ENCODE measurements around the gene LDLRAD3. TPM values are rescaled to one million over a fixed set of nuclear protein-coding genes. Genes with fewer than 3 reads are reported as not detected.

Gene LDLRAD3
- total and polyA plus RNA-seq, 9 donors = 14.5 to 32.4 (median 17.2) TPM

DNA sequence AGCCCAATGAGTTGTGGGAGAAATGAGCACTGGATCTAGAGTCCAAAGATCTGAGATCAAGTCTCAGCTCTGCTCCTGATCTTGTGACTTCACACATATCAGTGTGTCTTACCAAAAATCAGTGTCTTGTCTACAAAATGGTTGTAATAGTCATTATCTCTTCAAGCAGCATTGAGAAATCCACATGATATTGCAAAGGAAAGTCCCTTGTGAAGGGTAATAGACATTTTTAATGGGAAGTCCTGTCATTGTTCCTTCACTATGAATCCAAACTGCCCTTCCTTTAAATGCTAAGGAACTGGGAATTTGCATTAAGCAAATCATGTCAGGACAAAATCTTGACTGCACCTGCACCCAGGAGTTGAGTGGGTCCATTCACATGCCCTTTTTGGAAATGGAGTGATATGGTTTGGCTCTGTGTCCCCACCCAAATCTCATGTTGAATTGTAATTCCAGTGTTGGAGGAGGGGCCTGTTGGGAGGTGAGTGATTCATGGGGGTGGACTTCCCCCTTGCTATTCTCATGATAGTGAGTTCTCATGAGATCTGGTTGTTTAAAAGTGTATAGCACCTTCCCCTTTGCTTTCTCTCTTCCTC, 294.3 kb downstream of the LDLRAD3 start:
- TF ChIP-seq EP300 (IDR thresholded peaks at IDR 0.05) = no peak
- intact Hi-C loops (cut with DNase I) = no loop called here
- Histone ChIP-seq H3K27ac (no peak overlapping the region), H3K9me3 (no peaks in the 10 kb centered on the region), H3K27me3 (no peaks in the 10 kb centered on the region), H3K36me3 (no peaks in the 10 kb centered on the region), H3K4me1 (ENCODE audit: insufficient read depth) (peaks cover 4% of the 10 kb centered on the region), H3K4me3 (no peak overlapping the region)
- DNase-seq = no peak

DNA sequence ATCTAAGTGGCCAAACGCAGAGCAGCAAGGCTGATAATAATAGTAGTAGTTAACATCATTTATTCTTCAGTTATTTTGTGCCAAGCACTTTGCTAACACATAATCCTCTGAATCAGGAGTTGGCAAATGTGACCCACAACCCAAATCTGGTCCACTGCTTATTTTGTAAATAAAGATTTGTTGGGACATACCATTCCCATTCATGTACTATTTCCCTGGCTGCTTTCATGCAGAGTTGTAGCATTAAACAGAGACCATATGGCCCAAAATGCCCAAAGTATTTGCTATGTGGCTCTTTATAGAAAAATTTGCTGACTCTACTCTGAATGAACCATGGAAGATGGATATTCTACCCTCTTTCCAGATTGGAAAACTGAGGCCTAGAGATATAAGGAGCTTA, 295.0 kb downstream of the LDLRAD3 start:
- H3K4me1 ChIP-seq (ENCODE audit: insufficient read depth) = peaks cover 3% of the 10 kb centered on the region
- intact Hi-C loops (cut with DNase I) = no loop called here
- H3K27ac ChIP-seq = no peak overlapping the region
- no peaks in the 10 kb centered on the region for H3K36me3 ChIP-seq
- 48 to 77% (median 65%) methylated on average over 1 of the region's 1 CpG for WGBS, 3 donors
- TF ChIP-seq EP300 (IDR thresholded peaks at IDR 0.05) (no peak), POLR2A (IDR thresholded peaks at IDR 0.05) (no peak)
- TF ChIP-seq, protein P1, sequence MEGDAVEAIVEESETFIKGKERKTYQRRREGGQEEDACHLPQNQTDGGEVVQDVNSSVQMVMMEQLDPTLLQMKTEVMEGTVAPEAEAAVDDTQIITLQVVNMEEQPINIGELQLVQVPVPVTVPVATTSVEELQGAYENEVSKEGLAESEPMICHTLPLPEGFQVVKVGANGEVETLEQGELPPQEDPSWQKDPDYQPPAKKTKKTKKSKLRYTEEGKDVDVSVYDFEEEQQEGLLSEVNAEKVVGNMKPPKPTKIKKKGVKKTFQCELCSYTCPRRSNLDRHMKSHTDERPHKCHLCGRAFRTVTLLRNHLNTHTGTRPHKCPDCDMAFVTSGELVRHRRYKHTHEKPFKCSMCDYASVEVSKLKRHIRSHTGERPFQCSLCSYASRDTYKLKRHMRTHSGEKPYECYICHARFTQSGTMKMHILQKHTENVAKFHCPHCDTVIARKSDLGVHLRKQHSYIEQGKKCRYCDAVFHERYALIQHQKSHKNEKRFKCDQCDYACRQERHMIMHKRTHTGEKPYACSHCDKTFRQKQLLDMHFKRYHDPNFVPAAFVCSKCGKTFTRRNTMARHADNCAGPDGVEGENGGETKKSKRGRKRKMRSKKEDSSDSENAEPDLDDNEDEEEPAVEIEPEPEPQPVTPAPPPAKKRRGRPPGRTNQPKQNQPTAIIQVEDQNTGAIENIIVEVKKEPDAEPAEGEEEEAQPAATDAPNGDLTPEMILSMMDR (IDR thresholded peaks at IDR 0.05) = no peak
- no peak for DNase-seq
- H3K27me3 ChIP-seq = no peaks in the 10 kb centered on the region
- H3K9me3 ChIP-seq = no peaks in the 10 kb centered on the region
- H3K4me3 ChIP-seq = no peak overlapping the region

DNA sequence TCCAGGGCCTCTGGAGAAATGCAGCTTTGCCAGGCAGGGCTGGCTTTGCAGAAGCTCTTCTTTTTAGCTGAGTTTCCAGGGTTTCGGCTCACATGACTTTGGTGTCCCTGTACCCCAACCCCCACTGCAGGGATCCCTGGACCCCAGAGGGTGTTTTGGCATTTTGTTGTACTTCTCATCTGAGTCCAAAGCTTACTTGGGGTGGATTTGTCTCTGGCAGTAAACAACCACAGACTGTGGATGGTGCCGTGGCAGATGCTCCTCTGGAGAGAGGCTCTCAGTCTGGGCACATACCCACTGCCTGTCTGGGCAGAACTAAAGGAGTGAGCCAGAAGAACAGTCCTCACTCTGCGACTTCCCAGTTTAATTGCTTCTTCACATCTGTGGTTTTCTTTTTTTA, 295.8 kb downstream of the LDLRAD3 start:
- Histone ChIP-seq H3K4me3 (no peak overlapping the region), H3K4me1 (ENCODE audit: insufficient read depth) (peaks cover 3% of the 10 kb centered on the region), H3K36me3 (no peaks in the 10 kb centered on the region), H3K27ac (no peak overlapping the region), H3K9me3 (no peaks in the 10 kb centered on the region), H3K27me3 (no peaks in the 10 kb centered on the region)
- intact Hi-C loops (cut with DNase I) = no loop called here
- 89 to 91% (median 91%) methylated on average over 3 of the region's 3 CpGs for WGBS, 3 donors
- DNase-seq = no peak
- no peak for TF ChIP-seq EP300 (IDR thresholded peaks at IDR 0.05)
- TF ChIP-seq, protein P1 (IDR thresholded peaks at IDR 0.05) = no peak

DNA sequence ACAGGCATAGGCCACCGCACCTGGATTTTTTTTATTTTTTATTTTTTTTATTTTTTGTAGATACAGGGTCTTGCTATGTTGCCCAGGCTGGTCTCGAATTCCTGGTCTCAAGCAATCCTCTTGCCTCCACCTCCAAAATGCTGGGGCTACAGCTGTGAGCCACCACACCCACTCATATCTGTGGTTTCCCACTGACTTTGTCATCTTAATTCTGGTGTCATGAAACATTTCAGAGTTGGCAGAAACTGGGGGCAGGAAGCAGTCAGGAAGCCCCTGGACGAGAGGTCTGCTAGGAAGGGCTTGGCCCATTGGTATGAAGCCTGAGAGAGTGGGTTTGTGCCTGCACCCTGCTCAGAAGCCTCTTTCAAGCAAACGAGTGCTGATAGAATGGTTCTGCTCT, 296.3 kb downstream of the LDLRAD3 start:
- intact Hi-C loops (cut with DNase I) = no loop called here
- H3K4me1 ChIP-seq (ENCODE audit: insufficient read depth) = peaks cover 3% of the 10 kb centered on the region
- TF ChIP-seq POLR2A (IDR thresholded peaks at IDR 0.05) = no peak
- TF ChIP-seq EP300 (IDR thresholded peaks at IDR 0.05) = no peak
- TF ChIP-seq, protein P1 (IDR thresholded peaks at IDR 0.05) = no peak
- no peak overlapping the region for H3K4me3 ChIP-seq
- 83 to 91% (median 85%) methylated on average over 4 of the region's 4 CpGs for WGBS, 3 donors
- DNase-seq = no peak
- no peaks in the 10 kb centered on the region for H3K9me3 ChIP-seq
- H3K27me3 ChIP-seq = no peaks in the 10 kb centered on the region
- no peak overlapping the region for H3K27ac ChIP-seq
- no peaks in the 10 kb centered on the region for H3K36me3 ChIP-seq

DNA sequence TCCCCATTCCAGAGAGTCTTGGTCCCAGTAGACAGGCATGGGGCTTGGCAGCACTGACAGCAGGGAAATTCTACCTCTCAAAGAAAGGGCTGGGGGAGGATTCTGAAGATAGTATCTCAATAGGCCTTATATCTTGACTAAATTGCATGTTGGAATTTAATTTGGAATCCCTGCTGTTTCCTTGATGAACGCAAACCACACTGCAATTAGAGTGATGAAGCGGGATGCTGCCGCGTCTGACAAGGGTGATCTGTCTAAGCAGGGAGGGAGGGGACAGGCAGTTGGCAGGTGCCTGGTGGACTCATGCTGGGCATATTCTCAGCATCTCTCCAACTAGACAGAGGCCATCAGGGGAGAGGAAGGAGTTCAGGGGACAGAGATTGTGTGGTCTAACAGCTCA, 296.9 kb downstream of the LDLRAD3 start:
- TF ChIP-seq POLR2A (IDR thresholded peaks at IDR 0.05) = no peak
- TF ChIP-seq, protein P1 (IDR thresholded peaks at IDR 0.05) = no peak
- no peak for TF ChIP-seq EP300 (IDR thresholded peaks at IDR 0.05)
- Histone ChIP-seq H3K4me1 (ENCODE audit: insufficient read depth) (peaks cover 1% of the 10 kb centered on the region), H3K27me3 (no peaks in the 10 kb centered on the region), H3K27ac (no peak overlapping the region), H3K9me3 (no peaks in the 10 kb centered on the region), H3K36me3 (no peaks in the 10 kb centered on the region), H3K4me3 (no peak overlapping the region)
- DNase-seq = no peak
- intact Hi-C loops (cut with DNase I) = no loop called here
- 88 to 96% (median 91%) methylated on average over 4 of the region's 4 CpGs for WGBS, 3 donors

Measured in ovary (tissue), 9 donors.